Psoas muscle (tissue), 8 donors: ENCODE results near the gene DACH1. TPM values are rescaled to one million over a fixed set of nuclear protein-coding genes. Genes with fewer than 3 reads are reported as not detected.
A peak's percentile ranks its signal among the peaks of the same experiment; 100 is the strongest.

Experiments used
- ATAC-seq, 4 donors: fragments of 200-7000 bp; cut with Tn5 transposase; one replicate each; pipeline ENCODE4 v1.9.1; 2020; ENCODE audit warnings: moderate library complexity in 3 of 4, mild to moderate bottlenecking in 2 of 4
- DNase-seq, 2 donors: peaks; one replicate each; pipeline ENCODE4 v3.0.0-alpha.2; 2020
- H3K27ac ChIP-seq: fragments of 200-600 bp; one replicate; pipeline ENCODE4 v1.8.0; 2022
- H3K27me3 ChIP-seq, 3 donors: fragments of 200-600 bp in 1 of 3; one replicate each; pipeline versions ENCODE4 v1.6.1 to v1.8.0; 2013 to 2022; ENCODE audit warnings: low read length in 2 of 3, mild to moderate bottlenecking in 2 of 3, moderate library complexity in 1 of 3; ENCODE audit not compliant: insufficient read depth in 3 of 3
- H3K36me3 ChIP-seq, 2 donors: fragments of 200-600 bp in 1 of 2; one replicate each; pipeline versions ENCODE4 v1.6.1 to v1.8.0; 2013 to 2022; ENCODE audit warnings: low read depth in 1 of 2, mild to moderate bottlenecking in 1 of 2, moderate library complexity in 1 of 2; ENCODE audit not compliant: insufficient read depth in 1 of 2
- H3K4me1 ChIP-seq: fragments of 200-600 bp; one replicate; pipeline ENCODE4 v1.8.0; 2022
- H3K4me3 ChIP-seq: fragments of 200-600 bp; one replicate; pipeline ENCODE4 v1.8.0; 2022; ENCODE audit warnings: mild to moderate bottlenecking
- H3K9me3 ChIP-seq: fragments of 200-600 bp; one replicate; pipeline ENCODE4 v1.8.0; 2022
- WGBS, 3 donors: extraction: QIAGEN DNeasy Blood & Tissue Kit; methylation state at CpG; one replicate each; pipeline versions ENCODE4 v1.1.6 to v1.1.7; 2013; 5-methylcytosine and 5-hydroxymethylcytosine counted together
- intact Hi-C, 2 donors: fragments of 100-400 bp; cut with DNase I; formaldehyde crosslinking; loops; one replicate each; pipeline versions ENCODE4 v1.11.0 to v1.14.2; 2022
- polyA plus RNA-seq, 3 donors: library from polyadenylated mRNA; stranded (reverse); fragments of 200-250 nt; gene quantifications; one replicate each; pipeline ENCODE4 v1.2.3, GENCODE V29; 2013
- total RNA-seq, 4 donors: library from RNA; stranded (reverse); fragmentation: NEBNext Ultra II Directional in 2 of 4; extraction: Animal tissue kit (Norgen Biotek cat#: 25700) in 2 of 4; gene quantifications; one replicate each; pipeline versions ENCODE4 v1.2.1 to v1.2.4, GENCODE V29; 2021 to 2023
- TF ChIP-seq, protein P1 (sequence below): fragments of 200-600 bp; IDR thresholded peaks from one replicate; pipeline ENCODE4 v1.8.0; 2022; ENCODE audit warnings: antibody characterized with exemption
- donor health status: healthy with polysubstance abuse.
- donor health status: DM: no; HTN: no; CAD: no; lungs with moderate emphysema.
- donor health status: Bipolar disorder and iron deficiency.
- donor health status: healthy.
- donor health status: DM: yes; HTN: yes; CAD: no.
- donor health status: DM: no; HTN: no; CAD: no.
- donor health status: DM: no; HTN: no; CAD: no.
- donor health status: DM: yes; HTN: yes; CAD: no.

Gene DACH1
- total and polyA plus RNA-seq, 7 donors, result 0.51 to 3.6 (median 1.1) TPM

DNA sequence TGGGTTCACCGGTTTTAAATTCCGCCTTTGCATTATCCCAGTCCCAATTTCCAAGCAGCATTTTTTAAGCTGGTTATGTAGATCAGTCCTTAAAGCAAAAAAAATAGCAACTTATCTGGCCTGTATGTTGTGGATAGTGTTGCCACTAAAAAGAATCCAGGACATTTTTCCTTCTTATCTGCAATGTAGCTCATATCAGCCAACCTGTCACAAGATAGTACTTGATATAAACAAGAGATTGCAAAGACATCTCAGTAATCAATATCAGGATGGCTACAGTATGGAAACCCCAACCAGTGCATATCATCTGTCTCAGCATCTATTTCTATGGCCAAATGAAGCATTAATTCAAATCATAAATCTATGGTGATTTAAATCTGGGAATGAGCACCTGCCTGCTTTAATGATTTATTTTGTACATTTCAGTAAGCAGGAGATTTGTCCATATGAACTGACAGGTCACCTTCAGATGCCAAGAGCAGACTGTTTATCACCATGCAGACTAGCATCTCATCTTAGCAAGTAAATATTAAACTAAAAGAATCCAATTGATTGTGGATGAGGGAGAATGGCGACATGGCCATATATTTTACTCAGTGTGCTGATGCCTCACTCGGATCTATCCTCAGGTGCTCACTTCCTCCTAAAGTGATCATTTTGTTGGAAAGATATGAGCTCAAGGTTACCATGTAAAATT lies 240.4 kb downstream of the DACH1 start:
- DNase-seq, result no peak
- H3K27me3 ChIP-seq, result no peaks in the 10 kb centered on the region
- TF ChIP-seq, protein P1, sequence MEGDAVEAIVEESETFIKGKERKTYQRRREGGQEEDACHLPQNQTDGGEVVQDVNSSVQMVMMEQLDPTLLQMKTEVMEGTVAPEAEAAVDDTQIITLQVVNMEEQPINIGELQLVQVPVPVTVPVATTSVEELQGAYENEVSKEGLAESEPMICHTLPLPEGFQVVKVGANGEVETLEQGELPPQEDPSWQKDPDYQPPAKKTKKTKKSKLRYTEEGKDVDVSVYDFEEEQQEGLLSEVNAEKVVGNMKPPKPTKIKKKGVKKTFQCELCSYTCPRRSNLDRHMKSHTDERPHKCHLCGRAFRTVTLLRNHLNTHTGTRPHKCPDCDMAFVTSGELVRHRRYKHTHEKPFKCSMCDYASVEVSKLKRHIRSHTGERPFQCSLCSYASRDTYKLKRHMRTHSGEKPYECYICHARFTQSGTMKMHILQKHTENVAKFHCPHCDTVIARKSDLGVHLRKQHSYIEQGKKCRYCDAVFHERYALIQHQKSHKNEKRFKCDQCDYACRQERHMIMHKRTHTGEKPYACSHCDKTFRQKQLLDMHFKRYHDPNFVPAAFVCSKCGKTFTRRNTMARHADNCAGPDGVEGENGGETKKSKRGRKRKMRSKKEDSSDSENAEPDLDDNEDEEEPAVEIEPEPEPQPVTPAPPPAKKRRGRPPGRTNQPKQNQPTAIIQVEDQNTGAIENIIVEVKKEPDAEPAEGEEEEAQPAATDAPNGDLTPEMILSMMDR, result no peak
- WGBS, 3 donors, result 89 to 91% (median 90%) methylated on average over 4 of the region's 4 CpGs
- intact Hi-C loops, result no loop called here
- H3K36me3 ChIP-seq, result no peaks in the 10 kb centered on the region
- ATAC-seq, result no peak
- no peak overlapping the region for H3K4me3 ChIP-seq
- no peaks in the 10 kb centered on the region for H3K4me1 ChIP-seq
- H3K9me3 ChIP-seq, result no peaks in the 10 kb centered on the region
- peak overlapping the region; percentile 25 for H3K27ac ChIP-seq

DNA sequence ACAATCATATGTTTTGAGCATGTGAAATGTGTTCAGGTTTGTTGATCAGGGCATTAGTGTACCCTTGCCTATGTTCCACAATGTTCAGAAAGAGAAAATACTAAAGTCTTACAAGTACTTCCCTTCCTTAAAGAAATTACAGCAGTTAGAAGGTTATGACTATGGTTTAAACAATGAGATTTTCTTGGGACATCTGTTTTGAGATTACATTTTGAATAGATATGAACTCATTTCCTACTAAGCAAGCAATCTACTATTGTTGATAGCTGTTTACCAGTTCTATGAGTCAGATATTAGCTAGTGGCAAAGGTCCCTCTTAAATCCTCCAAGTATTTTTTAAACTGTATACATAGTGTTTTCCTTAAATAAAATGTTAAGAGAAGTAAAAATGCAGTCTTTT lies 241.3 kb downstream of the DACH1 start:
- no peak for DNase-seq
- ATAC-seq, result no peak
- intact Hi-C loops, result no loop called here
- TF ChIP-seq, protein P1, result no peak
- no peaks in the 10 kb centered on the region for H3K36me3 ChIP-seq
- no peaks in the 10 kb centered on the region for H3K4me1 ChIP-seq
- no peaks in the 10 kb centered on the region for H3K9me3 ChIP-seq
- H3K27me3 ChIP-seq, result no peaks in the 10 kb centered on the region
- peak overlapping the region; percentile 25 for H3K27ac ChIP-seq
- H3K4me3 ChIP-seq, result no peak overlapping the region

DNA sequence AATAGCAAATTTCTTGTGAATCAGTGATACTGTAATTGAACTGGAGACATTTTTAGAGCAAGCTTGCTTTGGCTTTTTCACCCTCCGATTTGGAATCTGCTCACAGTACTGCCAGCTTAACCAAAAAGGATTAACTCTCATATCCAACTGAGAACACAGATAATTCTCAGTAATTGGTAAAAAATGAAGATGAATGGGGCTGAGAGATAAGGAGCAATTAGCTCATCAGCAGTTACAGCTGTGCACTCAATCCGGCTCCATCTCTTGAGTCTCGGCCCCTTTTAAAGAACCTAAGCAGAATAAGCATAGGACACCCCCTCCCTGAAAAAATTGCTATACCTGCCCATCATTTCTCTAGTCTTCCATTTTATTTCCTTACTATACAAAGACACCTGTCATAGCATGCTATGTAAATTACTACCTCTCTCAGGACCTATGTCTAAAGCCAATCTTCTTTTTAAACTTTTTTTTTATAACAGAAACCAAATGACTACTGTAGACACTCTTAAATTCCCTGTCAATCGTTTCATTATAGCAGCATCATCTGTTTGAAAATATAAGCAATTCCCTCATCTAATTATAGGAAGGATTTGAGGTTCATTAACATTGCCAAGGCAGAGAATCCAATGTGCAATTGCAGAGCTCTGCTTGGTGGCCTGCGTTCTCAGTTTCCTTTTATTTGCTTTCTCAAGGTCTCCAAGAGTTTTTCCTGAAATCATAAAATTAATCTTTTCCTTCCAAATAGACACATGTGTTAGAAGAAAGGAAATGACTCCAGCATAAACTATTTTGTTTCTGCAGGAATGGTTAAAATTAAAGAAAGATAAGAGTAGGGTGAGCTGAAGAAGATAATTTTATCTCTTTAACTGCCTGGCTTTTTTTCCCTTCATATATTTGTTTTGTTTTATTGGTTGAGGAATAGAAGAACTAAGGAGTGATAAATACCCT lies 242.1 kb downstream of the DACH1 start:
- intact Hi-C loops, result no loop called here
- Histone ChIP-seq H3K4me1 (no peaks in the 10 kb centered on the region), H3K36me3 (no peaks in the 10 kb centered on the region), H3K27me3 (no peaks in the 10 kb centered on the region), H3K27ac (peak overlapping the region; percentile 31), H3K9me3 (no peaks in the 10 kb centered on the region), H3K4me3 (no peak overlapping the region)
- TF ChIP-seq, protein P1, result no peak
- no peak for DNase-seq
- WGBS, 3 donors, result 57 to 66% (median 63%) methylated on average over 5 of the region's 5 CpGs
- no peak for ATAC-seq

DNA sequence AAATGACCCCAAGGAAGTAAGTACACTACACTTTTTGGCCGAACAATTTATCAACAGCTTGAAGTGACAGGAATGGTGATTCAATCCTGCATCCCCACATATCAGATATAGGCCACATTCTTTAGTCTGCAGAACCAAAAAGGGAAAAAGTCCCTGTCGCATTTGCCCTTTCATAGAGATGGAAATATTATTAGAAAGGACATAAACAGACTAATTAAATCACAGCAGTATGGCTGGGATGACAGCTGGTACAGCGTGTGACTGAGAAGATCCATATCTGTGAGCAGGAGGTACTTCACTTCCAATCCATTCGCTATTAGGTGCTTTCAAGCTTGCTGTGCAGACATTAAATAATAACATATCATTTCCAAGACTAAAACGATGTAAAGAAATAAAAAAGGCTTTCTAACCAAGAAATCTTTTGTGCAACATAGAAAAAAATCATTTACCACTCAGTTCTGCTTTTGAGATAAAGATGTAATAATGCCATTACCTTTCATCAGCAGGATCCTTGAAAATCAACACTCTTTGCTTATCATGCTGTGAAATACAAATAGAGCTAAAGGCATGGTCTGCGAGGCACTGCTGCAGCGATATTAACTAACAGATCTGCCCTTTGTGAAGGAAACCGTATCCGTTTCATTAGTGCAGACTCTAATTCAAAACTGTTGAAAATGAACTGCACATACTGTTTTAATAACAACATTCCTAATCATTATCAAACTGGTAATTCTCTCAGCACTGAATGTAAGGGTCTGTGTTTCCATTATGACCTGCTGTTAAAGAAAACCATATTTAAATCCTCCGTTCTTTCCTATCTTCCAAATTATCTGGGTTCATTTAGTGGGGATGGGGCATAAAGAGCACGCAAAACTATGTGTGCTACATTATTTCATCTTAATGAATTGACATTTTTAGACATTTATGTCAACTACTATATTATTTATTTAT lies 245.6 kb downstream of the DACH1 start:
- Histone ChIP-seq H3K27ac (no peak overlapping the region), H3K27me3 (no peaks in the 10 kb centered on the region), H3K9me3 (no peaks in the 10 kb centered on the region), H3K36me3 (no peaks in the 10 kb centered on the region), H3K4me1 (no peaks in the 10 kb centered on the region), H3K4me3 (no peak overlapping the region)
- ATAC-seq (no peak), DNase-seq (no peak)
- TF ChIP-seq, protein P1, result no peak
- 54 to 64% (median 58%) methylated on average over 11 of the region's 11 CpGs for WGBS, 3 donors
- intact Hi-C loops, result no loop called here
